ENCODE data around the gene SYNGR3.

- TF ChIP-seq CTCF (IDR thresholded peaks at IDR 0.05; ENCODE audit: low read length) (no peak), EZH2 (IDR thresholded peaks at IDR 0.05; ENCODE audit: borderline replicate concordance, low read length) (no peak)
These were observed 4.2 kb upstream of the SYNGR3 start for GRCh38 chr16:1985466-1986150.

Measured in OCI-LY1 (cell line).